ENCODE results near the gene NCBP3.

NCBP3 gene

DNA sequence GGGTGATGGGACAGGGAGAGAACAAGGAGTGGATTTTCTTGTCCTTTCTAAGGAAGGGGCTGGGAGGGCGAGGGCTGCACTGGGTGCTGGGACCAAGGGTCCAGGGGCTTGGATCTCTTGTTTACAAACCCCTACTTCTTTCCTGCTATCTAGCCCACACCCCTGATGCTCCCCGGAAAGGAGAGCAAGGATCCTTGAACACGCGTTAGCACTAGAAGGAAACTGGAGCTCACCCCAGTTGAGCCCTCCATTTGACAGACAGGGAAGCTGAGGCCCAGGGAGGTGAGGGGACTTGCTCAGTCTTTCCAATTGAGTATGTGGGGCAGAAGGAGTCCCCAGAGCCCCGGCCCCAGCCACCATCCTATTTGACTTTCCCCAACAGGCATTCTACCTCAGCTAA is 40.5 kb downstream of the NCBP3 start:
- TF ChIP-seq, protein P1, sequence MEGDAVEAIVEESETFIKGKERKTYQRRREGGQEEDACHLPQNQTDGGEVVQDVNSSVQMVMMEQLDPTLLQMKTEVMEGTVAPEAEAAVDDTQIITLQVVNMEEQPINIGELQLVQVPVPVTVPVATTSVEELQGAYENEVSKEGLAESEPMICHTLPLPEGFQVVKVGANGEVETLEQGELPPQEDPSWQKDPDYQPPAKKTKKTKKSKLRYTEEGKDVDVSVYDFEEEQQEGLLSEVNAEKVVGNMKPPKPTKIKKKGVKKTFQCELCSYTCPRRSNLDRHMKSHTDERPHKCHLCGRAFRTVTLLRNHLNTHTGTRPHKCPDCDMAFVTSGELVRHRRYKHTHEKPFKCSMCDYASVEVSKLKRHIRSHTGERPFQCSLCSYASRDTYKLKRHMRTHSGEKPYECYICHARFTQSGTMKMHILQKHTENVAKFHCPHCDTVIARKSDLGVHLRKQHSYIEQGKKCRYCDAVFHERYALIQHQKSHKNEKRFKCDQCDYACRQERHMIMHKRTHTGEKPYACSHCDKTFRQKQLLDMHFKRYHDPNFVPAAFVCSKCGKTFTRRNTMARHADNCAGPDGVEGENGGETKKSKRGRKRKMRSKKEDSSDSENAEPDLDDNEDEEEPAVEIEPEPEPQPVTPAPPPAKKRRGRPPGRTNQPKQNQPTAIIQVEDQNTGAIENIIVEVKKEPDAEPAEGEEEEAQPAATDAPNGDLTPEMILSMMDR (IDR thresholded peaks at IDR 0.05; ENCODE audit: low read depth, low read length): no peak
- Histone ChIP-seq H3K36me3 (peaks cover 38% of the 10 kb centered on the region), H3K27ac (no peak overlapping the region), H3K9me3 (ENCODE audit: severe bottlenecking) (no peaks in the 10 kb centered on the region), H3K27me3 (ENCODE audit: insufficient read depth, low read depth, severe bottlenecking) (no peaks in the 10 kb centered on the region), H3K4me3 (ENCODE audit: low read depth, low read length) (no peak overlapping the region)
- no peak for DNase-seq

DNA sequence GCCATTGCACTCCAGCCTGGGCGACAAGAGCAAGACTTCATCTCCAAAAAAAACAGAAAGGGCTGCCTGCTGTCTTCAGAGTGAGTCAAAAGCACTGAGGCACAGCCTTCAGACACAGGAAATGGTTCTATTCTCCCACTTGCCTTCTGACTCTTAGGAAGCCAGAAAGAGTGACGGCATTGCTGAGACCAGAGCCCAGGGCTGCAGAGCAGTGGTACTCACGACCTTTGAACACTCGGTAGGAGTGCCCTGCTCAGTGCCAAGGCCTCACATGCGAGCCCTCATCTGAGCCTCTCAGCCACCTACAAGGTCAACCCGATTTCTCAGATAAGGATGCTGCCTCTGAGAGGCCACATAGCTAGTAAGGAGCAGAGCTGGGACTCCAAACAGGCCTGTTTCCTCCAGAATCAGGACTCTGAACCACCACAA is 41.5 kb downstream of the NCBP3 start:
- H3K9me3 ChIP-seq (ENCODE audit: severe bottlenecking): no peaks in the 10 kb centered on the region
- TF ChIP-seq, protein P1 (IDR thresholded peaks at IDR 0.05; ENCODE audit: low read depth, low read length): no peak
- no peak for DNase-seq
- no peak overlapping the region for H3K4me3 ChIP-seq (ENCODE audit: low read depth, low read length)
- peaks cover 28% of the 10 kb centered on the region for H3K36me3 ChIP-seq
- no peaks in the 10 kb centered on the region for H3K27me3 ChIP-seq (ENCODE audit: insufficient read depth, low read depth, severe bottlenecking)
- H3K27ac ChIP-seq: no peak overlapping the region

- TF ChIP-seq, protein P1 (IDR thresholded peaks at IDR 0.05; ENCODE audit: low read depth, low read length): no peak
- Histone ChIP-seq H3K27ac (no peak overlapping the region), H3K4me3 (ENCODE audit: low read depth, low read length) (no peak overlapping the region), H3K9me3 (ENCODE audit: severe bottlenecking) (no peaks in the 10 kb centered on the region), H3K36me3 (peaks cover 19% of the 10 kb centered on the region), H3K27me3 (ENCODE audit: insufficient read depth, low read depth, severe bottlenecking) (no peaks in the 10 kb centered on the region)
- DNase-seq: no peak
These were observed 42.8 kb downstream of the NCBP3 start for GRCh38 chr17:3803308-3803640.

- Histone ChIP-seq H3K4me3 (ENCODE audit: low read depth, low read length) (no peak overlapping the region), H3K27me3 (ENCODE audit: insufficient read depth, low read depth, severe bottlenecking) (no peaks in the 10 kb centered on the region), H3K36me3 (peaks cover 14% of the 10 kb centered on the region), H3K27ac (no peak overlapping the region), H3K9me3 (ENCODE audit: severe bottlenecking) (no peaks in the 10 kb centered on the region)
- TF ChIP-seq, protein P1 (IDR thresholded peaks at IDR 0.05; ENCODE audit: low read depth, low read length): no peak
- DNase-seq: no peak
These were observed 43.4 kb downstream of the NCBP3 start for GRCh38 chr17:3802461-3803307.

DNA sequence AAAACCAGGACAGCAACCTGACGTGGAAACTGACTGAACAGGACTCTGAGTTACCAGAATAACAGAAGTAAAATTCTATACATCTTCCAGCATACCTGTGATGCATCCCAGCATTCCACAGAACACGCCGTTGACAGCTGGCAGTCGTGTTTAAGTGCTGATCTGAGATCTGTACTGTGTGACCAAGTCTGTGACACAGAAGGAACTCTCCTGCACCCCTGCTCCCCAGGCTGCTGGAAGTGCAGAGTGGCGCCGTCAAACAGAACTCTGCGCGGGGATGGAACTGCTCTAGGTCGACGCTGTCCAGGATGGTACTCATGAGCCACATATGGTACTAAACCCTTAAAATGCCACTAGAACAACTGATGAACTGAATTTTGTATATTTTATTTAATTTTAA is 44.3 kb downstream of the NCBP3 start:
- H3K36me3 ChIP-seq: peaks cover 6% of the 10 kb centered on the region
- no peak overlapping the region for H3K4me3 ChIP-seq (ENCODE audit: low read depth, low read length)
- TF ChIP-seq, protein P1 (IDR thresholded peaks at IDR 0.05; ENCODE audit: low read depth, low read length): no peak
- H3K27me3 ChIP-seq (ENCODE audit: insufficient read depth, low read depth, severe bottlenecking): no peaks in the 10 kb centered on the region
- no peaks in the 10 kb centered on the region for H3K9me3 ChIP-seq (ENCODE audit: severe bottlenecking)
- H3K27ac ChIP-seq: no peak overlapping the region
- DNase-seq: no peak

- H3K36me3 ChIP-seq: peaks cover 4% of the 10 kb centered on the region; the same call in 1 of the 2 replicates
- no peak overlapping the region for H3K4me3 ChIP-seq (ENCODE audit: low read depth, low read length)
- TF ChIP-seq, protein P1 (IDR thresholded peaks at IDR 0.05; ENCODE audit: low read depth, low read length): no peak
- no peaks in the 10 kb centered on the region for H3K9me3 ChIP-seq (ENCODE audit: severe bottlenecking)
- H3K27me3 ChIP-seq (ENCODE audit: insufficient read depth, low read depth, severe bottlenecking): no peaks in the 10 kb centered on the region
- H3K27ac ChIP-seq: no peak overlapping the region
- DNase-seq: no peak
These were observed 44.7 kb downstream of the NCBP3 start for GRCh38 chr17:3801347-3801746.

Measured in WERI-Rb-1 (cell line).